ENCODE measurements around the gene MARCHF3.

GRCh38 chr5:126878634-126879033 is 151.7 kb downstream of the MARCHF3 start:
- TF ChIP-seq PATZ1 (CRISPR knock-in tag; IDR thresholded peaks at IDR 0.05; ENCODE audit: borderline replicate concordance) (no peak), ZFP30 (CRISPR knock-in tag; IDR thresholded peaks at IDR 0.05) (no peak), ISL1 (CRISPR knock-in tag; IDR thresholded peaks at IDR 0.05) (no peak)
